IMR-90 (cell line): ENCODE measurements around the gene IGFBP7. TPM values are rescaled to one million over a fixed set of nuclear protein-coding genes. Genes with fewer than 3 reads are reported as not detected.

Experiments used
- ATAC-seq: fragments of 200-7000 bp; cut with Tn5 transposase; 2 replicates; pipeline ENCODE4 v1.9.1; 2020; ENCODE audit warnings: low read depth, mild to moderate bottlenecking, moderate library complexity
- BruUV-seq: library from RNA; stranded (reverse); fragments of 400-500 nt; replicated peaks from 2 replicates; lab custom pipeline; 2021; lab: Mats Ljungman, UMichigan
- CTCF ChIA-PET: fragments of 300-600 bp; formaldehyde crosslinking; extraction: SDS; loops from one replicate; lab custom pipeline; 2021; ENCODE audit warnings: antibody characterized with exemption; lab: Yijun Ruan, JAX
- POLR2A ChIA-PET: fragments of 300-600 bp; sonication (Branson Sonifier 250); formaldehyde crosslinking; loops from one replicate; lab custom pipeline; 2022; ENCODE audit warnings: antibody characterized with exemption; ENCODE audit not compliant: unreplicated experiment; lab: Charles Lee
- DNase-seq: peaks from one replicate; pipeline ENCODE4 v3.0.0; 2013
- H2AFZ ChIP-seq: replicated peaks from 2 replicates; pipeline ENCODE3; 2013; ENCODE audit warnings: low read length, mild to moderate bottlenecking; ENCODE audit not compliant: poor library complexity
- H2AK5ac ChIP-seq: 2 replicates; pipeline ENCODE4 v1.6.1; 2013; ENCODE audit warnings: low read depth, low read length, inconsistent platforms
- H2AK9ac ChIP-seq: replicated peaks from 2 replicates; pipeline ENCODE3; 2013; ENCODE audit warnings: mild to moderate bottlenecking, low read depth, low read length, moderate library complexity; ENCODE audit not compliant: poor library complexity
- H2BK120ac ChIP-seq: 2 replicates; pipeline ENCODE4 v1.6.1; 2013; ENCODE audit warnings: low read depth, low read length, inconsistent platforms
- H2BK15ac ChIP-seq: 3 replicates; pipeline ENCODE4 v1.6.1; 2013; ENCODE audit warnings: low read depth, low read length, inconsistent platforms
- H2BK20ac ChIP-seq: 2 replicates; pipeline ENCODE4 v1.6.1; 2013; ENCODE audit warnings: low read depth, mild to moderate bottlenecking, inconsistent platforms, low read length, moderate library complexity
- H2BK5ac ChIP-seq: 2 replicates; pipeline ENCODE4 v1.6.1; 2013; ENCODE audit warnings: mild to moderate bottlenecking, low read depth, low read length, inconsistent platforms; ENCODE audit not compliant: poor library complexity, severe bottlenecking
- H3K14ac ChIP-seq: replicated peaks from 2 replicates; pipeline ENCODE4 v1.6.1; 2013; ENCODE audit warnings: low read depth, low read length, inconsistent platforms
- H3K18ac ChIP-seq: 2 replicates; pipeline ENCODE4 v1.6.1; 2013; ENCODE audit warnings: low read depth, low read length, control low read depth
- H3K23ac ChIP-seq: 2 replicates; pipeline ENCODE4 v1.6.1; 2013; ENCODE audit warnings: low read depth, low read length, inconsistent platforms
- H3K27ac ChIP-seq: 2 replicates; pipeline ENCODE4 v1.5.1; 2013; ENCODE audit warnings: mild to moderate bottlenecking, control low read depth, low read length; ENCODE audit not compliant: insufficient read depth
- H3K27me3 ChIP-seq: 2 replicates; pipeline ENCODE4 v1.6.1; 2013; ENCODE audit warnings: low read length; ENCODE audit not compliant: control insufficient read depth, insufficient read depth
- H3K36me3 ChIP-seq: 2 replicates; pipeline ENCODE4 v1.6.1; 2013; ENCODE audit warnings: low read length, mixed read lengths; ENCODE audit not compliant: control insufficient read depth, insufficient read depth
- H3K4ac ChIP-seq: 2 replicates; pipeline ENCODE4 v1.6.1; 2013; ENCODE audit warnings: low read depth, low read length, inconsistent platforms
- H3K4me1 ChIP-seq: 2 replicates; pipeline ENCODE4 v1.6.1; 2013; ENCODE audit warnings: low read length, mixed read lengths; ENCODE audit not compliant: control insufficient read depth, insufficient read depth
- H3K4me2 ChIP-seq: 2 replicates; pipeline ENCODE4 v1.6.1; 2013; ENCODE audit warnings: low read depth, mild to moderate bottlenecking, control low read depth, low read length, moderate library complexity
- H3K4me3 ChIP-seq: 2 replicates; pipeline ENCODE4 v1.5.1; 2013; ENCODE audit warnings: low read depth, mild to moderate bottlenecking, control low read depth, low read length, moderate library complexity; ENCODE audit not compliant: insufficient read depth
- H3K56ac ChIP-seq: 2 replicates; pipeline ENCODE4 v1.6.1; 2013; ENCODE audit warnings: low read length, inconsistent platforms; ENCODE audit not compliant: insufficient read depth; ENCODE audit errors: extremely low read depth
- H3K79me1 ChIP-seq, 2 experiments: 2 replicates each; pipeline ENCODE4 v1.6.1; 2013; ENCODE audit warnings: low read length in 2 of 2, inconsistent platforms in 1 of 2, low read depth in 1 of 2
- H3K9ac ChIP-seq: 2 replicates; pipeline ENCODE4 v1.6.1; 2013; ENCODE audit warnings: low read depth, low read length, control low read depth
- H3K9me1 ChIP-seq: 2 replicates; pipeline ENCODE4 v1.6.1; 2013; ENCODE audit warnings: low read length, inconsistent platforms; ENCODE audit not compliant: insufficient read depth
- H3K9me3 ChIP-seq: 2 replicates; pipeline ENCODE4 v1.6.1; 2013; ENCODE audit warnings: low read length; ENCODE audit not compliant: control insufficient read depth, insufficient read depth
- H4K20me1 ChIP-seq: 2 replicates; pipeline ENCODE4 v1.6.1; 2013; ENCODE audit warnings: low read length, inconsistent platforms; ENCODE audit not compliant: insufficient read depth
- H4K5ac ChIP-seq: 2 replicates; pipeline ENCODE4 v1.6.1; 2013; ENCODE audit warnings: mild to moderate bottlenecking, low read depth, low read length, control low read depth
- H4K8ac ChIP-seq, 2 experiments: 2 replicates each; pipeline ENCODE4 v1.6.1; 2013; ENCODE audit warnings: low read depth in 2 of 2, low read length in 2 of 2, control low read depth in 1 of 2, inconsistent platforms in 1 of 2
- H4K91ac ChIP-seq: 2 replicates; pipeline ENCODE4 v1.6.1; 2013; ENCODE audit warnings: low read depth, low read length, inconsistent platforms; ENCODE audit not compliant: insufficient read depth
- CEBPB ChIP-seq: IDR thresholded peaks from 2 replicates; pipeline ENCODE4 v1.6.1; 2012; ENCODE audit warnings: low read depth, low read length, improper control_type of control experiment
- MAFK ChIP-seq: IDR thresholded peaks from 2 replicates; pipeline ENCODE4 v1.6.1; 2012; ENCODE audit warnings: low read depth, low read length, improper control_type of control experiment
- MXI1 ChIP-seq: IDR thresholded peaks from 2 replicates; pipeline ENCODE4 v1.6.1; 2012; ENCODE audit warnings: low read depth, mild to moderate bottlenecking, low read length, moderate library complexity, borderline replicate concordance
- dilution Hi-C: fragments of 300-500 bp; cut with HindIII; formaldehyde crosslinking; loops from one replicate; pipeline ENCODE4 v1.14.3; 2018; ENCODE audit warnings: low sequenced_read_pairs; ENCODE audit not compliant: unreplicated experiment
- in situ Hi-C: fragments of 300-500 bp; cut with MboI; formaldehyde crosslinking; loops from 3 replicates; pipeline ENCODE4 v1.14.3; 2019; ENCODE audit warnings: low sequenced_read_pairs, inconsistent platforms, mixed read lengths
- intact Hi-C: fragments of 100-400 bp; cut with micrococcal nuclease; formaldehyde crosslinking; loops from 2 replicates; pipeline ENCODE4 v1.10.0; 2022
- polyA plus RNA-seq, 3 experiments: library from polyadenylated mRNA; depleted of rRNA; stranded (reverse); fragments of >200 nt; gene quantifications; 2 replicates each; pipeline ENCODE4 v1.2.3, GENCODE V29; 2012; ENCODE audit warnings: low replicate concordance in 1 of 3
- total RNA-seq: library from RNA; depleted of rRNA; stranded (reverse); fragments of >200 nt; gene quantifications from 2 replicates; pipeline ENCODE4 v1.2.3, GENCODE V29; 2012

IGFBP7 gene
- total and polyA plus RNA-seq, 2 of the 4 experiments (the other 2 are of a cell fraction): 33.2 to 267 TPM

DNA sequence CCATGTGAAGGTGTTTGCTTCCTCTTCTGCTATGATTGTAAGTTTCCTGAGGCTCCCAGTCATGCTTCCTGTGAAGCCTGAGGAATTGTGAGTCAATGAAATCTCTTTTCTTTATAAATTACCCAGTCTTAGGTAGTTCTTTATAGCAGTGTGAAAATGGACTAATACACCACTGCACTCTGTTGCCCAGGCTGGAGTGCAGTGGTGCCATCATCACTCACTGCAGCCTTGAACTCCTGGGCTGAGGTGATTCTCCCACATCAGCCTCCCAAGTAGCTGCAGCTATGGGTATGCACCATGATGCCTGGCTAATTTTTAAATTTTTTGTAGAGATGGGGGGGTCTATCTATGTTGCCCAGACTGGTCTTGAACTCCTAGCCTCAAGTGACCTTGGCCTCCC lies 15.8 kb upstream of the IGFBP7 start:
- Histone ChIP-seq H2BK5ac (no peak overlapping the region), H3K4ac (no peak overlapping the region), H3K27me3 (no peaks in the 10 kb centered on the region), H2BK15ac (no peak overlapping the region), H3K9ac (no peak overlapping the region), H2BK120ac (no peak overlapping the region), H3K9me3 (peaks cover 10% of the 10 kb centered on the region), H4K91ac (no peak overlapping the region), H3K14ac (no peak overlapping the region), H2AK5ac (no peak overlapping the region), H3K9me1 (no peaks in the 10 kb centered on the region), H3K4me3 (no peak overlapping the region), H2AK9ac (no peak overlapping the region), H3K79me1 (no peaks in the 10 kb centered on the region), H4K5ac (no peak overlapping the region), H3K56ac (no peak overlapping the region), H3K36me3 (no peaks in the 10 kb centered on the region), H3K18ac (no peak overlapping the region), H3K4me2 (no peak overlapping the region), H4K20me1 (no peaks in the 10 kb centered on the region), H3K4me1 (no peaks in the 10 kb centered on the region), H2AFZ (no peak overlapping the region), H2BK20ac (no peak overlapping the region), H3K27ac (no peak overlapping the region), H4K8ac (no peak overlapping the region), H3K23ac (no peak overlapping the region)
- CTCF ChIA-PET: no interaction called here
- BruUV-seq: no TSS peak
- in situ Hi-C loops: no loop called here
- DNase-seq (no peak), ATAC-seq (no peak)
- intact Hi-C loops: no loop called here
- POLR2A ChIA-PET: no interaction called here
- dilution Hi-C loops: no loop called here
- TF ChIP-seq CEBPB (no peak), MAFK (no peak), MXI1 (no peak)
